Astrocyte (in vitro differentiated cells and primary cell): Measurements from ENCODE around the gene PADI2. TPM values are rescaled to one million over a fixed set of nuclear protein-coding genes. Genes with fewer than 3 reads are reported as not detected.

ENCODE experiments used
- DNase-seq: peaks from one replicate; pipeline ENCODE4 v3.0.0-alpha.2; 2010; ENCODE audit warnings: low read depth
- FAIRE-seq: peaks from 2 replicates; lab custom pipeline; 2011; peaks lifted over from hg19 to GRCh38; lab: Jason Lieb, UNC
- H2AFZ ChIP-seq: 2 replicates; pipeline ENCODE4 v1.6.0; 2012; ENCODE audit warnings: low read depth, low read length, inconsistent platforms
- H3K27ac ChIP-seq: 2 replicates; pipeline ENCODE4 v1.5.1; 2011; ENCODE audit warnings: low read depth, low read length, inconsistent platforms
- H3K27me3 ChIP-seq: 2 replicates; pipeline ENCODE4 v1.6.0; 2011; ENCODE audit warnings: low read length, inconsistent platforms; ENCODE audit not compliant: insufficient read depth
- H3K36me3 ChIP-seq: 2 replicates; pipeline ENCODE4 v1.5.1; 2011; ENCODE audit warnings: low read length, inconsistent platforms; ENCODE audit not compliant: insufficient read depth
- H3K4me1 ChIP-seq: 2 replicates; pipeline ENCODE4 v1.5.1; 2011; ENCODE audit warnings: low read length, inconsistent platforms; ENCODE audit not compliant: insufficient read depth
- H3K4me2 ChIP-seq: 2 replicates; pipeline ENCODE4 v1.6.0; 2012; ENCODE audit warnings: low read length, inconsistent platforms
- H3K4me3 ChIP-seq: 2 replicates; pipeline ENCODE4 v1.5.1; 2011; ENCODE audit warnings: low read depth, mild to moderate bottlenecking, low read length, inconsistent platforms; ENCODE audit not compliant: insufficient read depth
- H3K79me2 ChIP-seq: 2 replicates; pipeline ENCODE4 v1.6.0; 2012; ENCODE audit warnings: mild to moderate bottlenecking, low read length, inconsistent platforms; ENCODE audit not compliant: insufficient read depth
- H3K9ac ChIP-seq: 2 replicates; pipeline ENCODE4 v1.6.0; 2012; ENCODE audit warnings: mild to moderate bottlenecking, low read length, inconsistent platforms
- H3K9me3 ChIP-seq: 2 replicates; pipeline ENCODE4 v1.5.1; 2012; ENCODE audit warnings: low read depth, mild to moderate bottlenecking, low read length, inconsistent platforms; ENCODE audit not compliant: insufficient read depth
- H4K20me1 ChIP-seq: 2 replicates; pipeline ENCODE4 v1.6.0; 2012; ENCODE audit warnings: low read length, inconsistent platforms; ENCODE audit not compliant: insufficient read depth
- H3K27ac Mint-ChIP-seq: one replicate; pipeline ENCODE4 v1.8.0; 2021; ENCODE audit warnings: mild to moderate bottlenecking, mixed read lengths; ENCODE audit not compliant: unreplicated experiment
- H3K27me3 Mint-ChIP-seq: one replicate; pipeline ENCODE4 v1.8.0; 2021; ENCODE audit warnings: low read depth, mixed read lengths; ENCODE audit not compliant: unreplicated experiment
- H3K36me3 Mint-ChIP-seq: one replicate; pipeline ENCODE4 v1.8.0; 2021; ENCODE audit warnings: low read depth, mixed read lengths; ENCODE audit not compliant: unreplicated experiment
- H3K4me1 Mint-ChIP-seq: one replicate; pipeline ENCODE4 v1.8.0; 2021; ENCODE audit warnings: low read depth, mixed read lengths; ENCODE audit not compliant: unreplicated experiment
- H3K4me3 Mint-ChIP-seq: one replicate; pipeline ENCODE4 v1.8.0; 2021; ENCODE audit warnings: mild to moderate bottlenecking, moderate library complexity, mixed read lengths; ENCODE audit not compliant: unreplicated experiment
- H3K9me3 Mint-ChIP-seq: one replicate; pipeline ENCODE4 v1.8.0; 2021; ENCODE audit warnings: mild to moderate bottlenecking, mixed read lengths; ENCODE audit not compliant: unreplicated experiment
- CTCF ChIP-seq: IDR thresholded peaks from 2 replicates; pipeline ENCODE4 v1.5.1; 2011; ENCODE audit warnings: low read depth, mild to moderate bottlenecking, inconsistent platforms, low read length, moderate library complexity; ENCODE audit not compliant: insufficient read depth
- EZH2 ChIP-seq: IDR thresholded peaks from 2 replicates; pipeline ENCODE4 v1.6.1; 2012; ENCODE audit warnings: mild to moderate bottlenecking, low read length, inconsistent platforms; ENCODE audit not compliant: insufficient read depth
- total RNA-seq: library from RNA; stranded (reverse); gene quantifications from 2 replicates; pipeline ENCODE4 v1.2.1, GENCODE V29; 2021

Gene PADI2
- total RNA-seq, 1 donor from 2014 or later: 0.48 TPM

GRCh38 chr1:17033481-17033880, 85.8 kb downstream of the PADI2 start:
- TF ChIP-seq CTCF: no peak
- no peak for TF ChIP-seq EZH2
- no peaks in the 10 kb centered on the region for H3K9me3 ChIP-seq
- DNase-seq (no peak), FAIRE-seq (no peak)
- peaks cover 15% of the 10 kb centered on the region for H4K20me1 ChIP-seq
- H3K79me2 ChIP-seq: peaks cover 8% of the 10 kb centered on the region
- no peak overlapping the region for H3K27ac ChIP-seq
- no peak overlapping the region for H2AFZ ChIP-seq
- no peak overlapping the region for H3K4me3 ChIP-seq
- no peaks in the 10 kb centered on the region for H3K4me1 Mint-ChIP-seq
- no peaks in the 10 kb centered on the region for H3K27me3 Mint-ChIP-seq
- no peaks in the 10 kb centered on the region for H3K4me1 ChIP-seq
- H3K36me3 Mint-ChIP-seq: no peaks in the 10 kb centered on the region
- no peak overlapping the region for H3K4me3 Mint-ChIP-seq
- H3K9me3 Mint-ChIP-seq: no peaks in the 10 kb centered on the region
- no peak overlapping the region for H3K9ac ChIP-seq
- H3K27ac Mint-ChIP-seq: no peak overlapping the region
- no peaks in the 10 kb centered on the region for H3K27me3 ChIP-seq
- H3K4me2 ChIP-seq: no peak overlapping the region
- H3K36me3 ChIP-seq: peaks cover 22% of the 10 kb centered on the region

- FAIRE-seq: no peak
- H3K27me3 ChIP-seq: no peaks in the 10 kb centered on the region
- no peak overlapping the region for H3K27ac Mint-ChIP-seq
- H2AFZ ChIP-seq: no peak overlapping the region
- no peaks in the 10 kb centered on the region for H3K9me3 ChIP-seq
- no peaks in the 10 kb centered on the region for H3K9me3 Mint-ChIP-seq
- no peaks in the 10 kb centered on the region for H3K4me1 ChIP-seq
- H3K36me3 ChIP-seq: peaks cover 28% of the 10 kb centered on the region
- H3K36me3 Mint-ChIP-seq: peaks cover 3% of the 10 kb centered on the region
- H4K20me1 ChIP-seq: peaks cover 15% of the 10 kb centered on the region
- no peak for DNase-seq
- H3K4me3 ChIP-seq: no peak overlapping the region
- no peak for TF ChIP-seq EZH2
- no peak for TF ChIP-seq CTCF
- peaks cover 8% of the 10 kb centered on the region for H3K79me2 ChIP-seq
- H3K27me3 Mint-ChIP-seq: no peaks in the 10 kb centered on the region
- H3K4me1 Mint-ChIP-seq: no peaks in the 10 kb centered on the region
- no peak overlapping the region for H3K9ac ChIP-seq
- no peak overlapping the region for H3K4me2 ChIP-seq
- no peak overlapping the region for H3K27ac ChIP-seq
- no peak overlapping the region for H3K4me3 Mint-ChIP-seq
These were observed 86.5 kb downstream of the PADI2 start for GRCh38 chr1:17032741-17033140.

- H3K9ac ChIP-seq: no peak overlapping the region
- TF ChIP-seq EZH2 (no peak), CTCF (no peak)
- no peak overlapping the region for H3K4me3 Mint-ChIP-seq
- no peak overlapping the region for H3K4me2 ChIP-seq
- peaks cover 7% of the 10 kb centered on the region for H3K36me3 Mint-ChIP-seq
- H3K4me1 ChIP-seq: no peaks in the 10 kb centered on the region
- H3K27me3 Mint-ChIP-seq: no peaks in the 10 kb centered on the region
- H3K4me1 Mint-ChIP-seq: no peaks in the 10 kb centered on the region
- FAIRE-seq: no peak
- peaks cover 39% of the 10 kb centered on the region for H3K36me3 ChIP-seq
- H3K79me2 ChIP-seq: peaks cover 5% of the 10 kb centered on the region
- H3K27ac Mint-ChIP-seq: no peak overlapping the region
- H2AFZ ChIP-seq: no peak overlapping the region
- H3K9me3 ChIP-seq: no peaks in the 10 kb centered on the region
- no peaks in the 10 kb centered on the region for H3K27me3 ChIP-seq
- peaks cover 15% of the 10 kb centered on the region for H4K20me1 ChIP-seq
- no peaks in the 10 kb centered on the region for H3K9me3 Mint-ChIP-seq
- no peak for DNase-seq
- no peak overlapping the region for H3K27ac ChIP-seq
- H3K4me3 ChIP-seq: no peak overlapping the region
These were observed 87.8 kb downstream of the PADI2 start for GRCh38 chr1:17031436-17031835.
